HG03378 (cell line): ENCODE results near the gene SGCA.

Experiments
- ATAC-seq: cut with Tn5 transposase; IDR thresholded peaks from one replicate; pipeline ENCODE4 v1.9.1; 2021; ENCODE audit warnings: mild to moderate bottlenecking, moderate library complexity; ENCODE audit not compliant: unreplicated experiment

SGCA gene

DNA sequence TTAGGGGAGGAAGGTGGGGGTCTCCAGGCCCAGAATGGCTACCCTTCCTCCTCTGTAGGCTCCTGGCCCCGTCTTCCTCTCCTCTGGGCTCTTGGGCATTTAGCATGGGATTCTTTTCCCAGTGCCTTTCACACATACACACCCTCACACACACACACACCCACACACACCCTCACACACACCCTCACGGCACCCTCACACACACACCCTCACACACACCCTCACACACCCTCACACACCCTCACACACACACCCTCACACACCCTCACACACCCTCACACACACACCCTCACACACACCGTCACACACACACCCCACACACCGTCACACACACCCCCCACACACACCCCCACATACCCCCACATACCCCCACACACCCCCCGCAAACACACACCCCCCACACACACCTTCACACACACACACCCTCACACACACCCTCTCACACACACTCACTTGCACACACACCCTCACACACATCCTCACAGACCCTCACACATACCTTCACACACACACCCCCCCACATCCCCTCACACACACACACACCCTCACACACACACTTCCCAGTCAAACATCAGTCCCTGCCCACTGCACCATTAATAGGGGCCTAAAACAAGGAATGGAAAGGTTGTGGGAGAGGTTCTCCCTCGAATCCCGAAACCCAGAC is 845 bp downstream of the SGCA start:
- ATAC-seq = no peak

DNA sequence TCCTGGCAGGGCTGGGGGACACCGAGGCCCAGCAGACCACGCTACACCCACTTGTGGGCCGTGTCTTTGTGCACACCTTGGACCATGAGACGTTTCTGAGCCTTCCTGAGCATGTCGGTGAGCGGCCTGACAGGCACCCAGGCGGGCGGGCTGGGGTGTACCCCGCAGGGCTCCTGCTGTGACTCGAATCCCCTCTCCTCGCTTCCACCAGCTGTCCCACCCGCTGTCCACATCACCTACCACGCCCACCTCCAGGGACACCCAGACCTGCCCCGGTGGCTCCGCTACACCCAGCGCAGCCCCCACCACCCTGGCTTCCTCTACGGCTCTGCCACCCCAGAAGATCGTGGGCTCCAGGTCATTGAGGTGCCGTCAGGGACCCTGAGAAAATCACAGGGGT is 1.6 kb downstream of the SGCA start:
- no peak for ATAC-seq

DNA sequence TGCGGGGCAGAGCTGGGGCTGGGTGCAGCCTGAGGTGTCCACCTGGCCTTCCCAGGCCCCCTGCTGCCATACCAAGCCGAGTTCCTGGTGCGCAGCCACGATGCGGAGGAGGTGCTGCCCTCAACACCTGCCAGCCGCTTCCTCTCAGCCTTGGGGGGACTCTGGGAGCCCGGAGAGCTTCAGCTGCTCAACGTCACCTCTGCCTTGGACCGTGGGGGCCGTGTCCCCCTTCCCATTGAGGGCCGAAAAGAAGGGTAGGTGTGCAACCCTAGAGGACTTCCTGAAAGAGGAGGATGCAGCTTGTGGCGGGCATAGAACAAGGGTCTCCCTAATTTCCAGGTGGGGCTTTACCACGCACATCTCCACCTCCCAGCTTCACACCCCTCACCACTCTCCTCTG is 2.5 kb downstream of the SGCA start:
- no peak for ATAC-seq

DNA sequence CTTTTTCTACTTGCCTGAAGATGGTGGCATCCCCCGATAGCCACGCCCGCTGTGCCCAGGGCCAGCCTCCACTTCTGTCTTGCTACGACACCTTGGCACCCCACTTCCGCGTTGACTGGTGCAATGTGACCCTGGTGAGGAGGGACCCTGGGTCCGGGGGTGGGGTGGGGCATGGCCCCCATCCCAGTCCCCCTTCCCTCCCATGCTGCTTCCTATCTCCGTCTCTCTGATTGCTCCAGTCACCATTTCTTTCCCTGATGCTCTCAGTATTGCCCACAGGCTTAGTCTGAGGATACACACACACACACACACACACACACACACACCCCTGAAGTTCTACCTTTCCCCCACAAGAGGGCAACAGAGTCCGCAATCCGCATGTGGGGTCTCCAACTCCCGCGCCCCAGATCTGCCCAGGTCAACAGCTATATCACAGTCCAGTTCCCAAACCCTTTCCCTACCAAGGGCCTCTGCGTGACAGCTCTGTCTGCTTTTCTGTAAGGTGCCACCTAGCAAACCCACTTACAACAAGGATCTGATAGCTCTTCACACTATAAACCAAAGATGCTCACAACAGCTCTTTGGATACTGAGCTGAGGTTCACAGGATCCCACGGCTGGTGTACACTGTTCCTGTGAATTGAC is 3.4 kb downstream of the SGCA start:
- ATAC-seq = no peak

DNA sequence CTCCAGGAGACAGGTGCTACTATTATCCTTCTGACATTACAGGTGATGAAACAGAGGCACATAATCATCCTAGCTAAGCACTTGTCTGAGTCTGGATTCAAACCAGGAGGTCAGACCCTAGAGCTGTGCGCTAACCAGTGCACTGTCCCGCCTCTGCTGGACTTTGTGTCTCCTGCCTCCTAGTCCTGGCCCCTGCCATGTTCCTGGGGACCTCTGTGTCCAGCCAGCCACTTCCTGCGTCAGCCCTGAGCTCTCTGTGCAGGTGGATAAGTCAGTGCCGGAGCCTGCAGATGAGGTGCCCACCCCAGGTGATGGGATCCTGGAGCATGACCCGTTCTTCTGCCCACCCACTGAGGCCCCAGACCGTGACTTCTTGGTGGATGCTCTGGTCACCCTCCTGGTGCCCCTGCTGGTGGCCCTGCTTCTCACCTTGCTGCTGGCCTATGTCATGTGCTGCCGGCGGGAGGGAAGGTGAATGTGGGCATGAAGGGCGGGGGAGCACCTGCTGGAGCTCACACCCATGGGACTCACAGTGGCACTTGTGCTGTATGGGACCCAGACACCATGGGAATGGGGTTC is 4.2 kb downstream of the SGCA start:
- ATAC-seq = no peak

DNA sequence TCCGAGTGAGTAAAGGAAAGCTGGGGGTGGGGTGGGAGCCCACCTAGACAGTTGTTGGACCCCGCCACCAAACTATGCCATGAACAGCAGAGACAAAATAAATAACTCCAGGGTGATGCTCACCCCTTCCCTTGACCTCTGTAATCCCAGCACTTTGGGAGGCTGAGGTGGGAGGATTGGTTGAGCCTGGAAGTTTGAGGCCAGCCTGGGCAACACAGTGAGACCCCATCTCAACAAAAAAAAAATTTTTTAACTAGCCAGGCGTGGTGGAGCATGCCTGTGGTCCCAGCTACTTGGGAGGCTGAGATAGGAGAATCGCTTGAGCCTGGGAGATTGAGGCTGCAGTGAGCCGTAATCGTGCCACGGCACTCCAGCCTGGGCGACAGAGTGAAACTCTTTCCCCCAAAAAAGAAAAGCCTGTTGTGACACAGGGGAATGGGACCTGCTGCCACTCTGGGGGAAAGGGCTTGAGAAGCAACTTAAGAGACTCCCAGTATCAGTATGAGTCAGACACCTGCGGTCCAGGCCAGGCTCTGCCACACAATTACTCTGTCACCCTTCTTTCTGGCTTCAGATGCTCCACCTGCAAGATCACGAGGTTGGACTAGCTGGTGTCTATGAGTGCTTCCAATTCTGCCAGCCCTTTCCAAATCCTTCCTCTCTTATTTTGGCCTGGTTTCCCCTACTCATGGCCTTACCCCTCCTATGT is 5.0 kb downstream of the SGCA start:
- ATAC-seq = peak; percentile 60

DNA sequence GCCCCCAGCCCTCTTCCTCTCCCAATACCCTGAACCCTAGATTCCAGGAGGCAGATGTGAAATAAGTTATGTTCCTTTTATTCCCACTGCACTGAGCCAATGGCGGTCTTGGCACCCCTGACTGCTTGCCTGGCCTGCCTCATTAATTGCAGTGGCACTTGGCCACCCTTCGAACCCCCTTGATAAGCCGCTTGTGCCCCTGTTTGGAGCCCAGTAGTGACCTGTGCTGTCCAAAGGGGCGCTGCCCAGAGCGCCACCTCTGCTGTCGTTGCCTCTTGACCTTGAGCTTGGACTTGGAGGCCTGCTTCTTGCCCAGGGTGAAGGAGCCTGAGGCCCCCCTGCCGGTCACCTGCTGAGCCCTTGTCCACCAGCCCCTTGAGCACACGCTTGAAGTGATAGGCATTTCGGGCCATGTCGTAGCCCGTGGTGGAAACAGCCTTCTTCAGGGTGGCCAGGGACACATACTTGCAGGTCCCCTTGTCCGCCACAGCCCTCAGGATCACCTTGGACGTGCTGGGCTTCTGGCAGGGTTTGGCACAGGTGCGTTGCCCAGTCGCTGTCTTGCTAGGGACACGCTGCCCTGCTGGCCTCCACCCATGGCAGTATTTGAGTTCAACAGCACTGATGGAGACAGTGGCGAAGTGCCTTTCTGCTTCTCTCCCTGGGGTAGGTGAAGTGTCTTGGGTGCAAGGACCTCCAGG is 5.7 kb downstream of the SGCA start:
- no peak for ATAC-seq

DNA sequence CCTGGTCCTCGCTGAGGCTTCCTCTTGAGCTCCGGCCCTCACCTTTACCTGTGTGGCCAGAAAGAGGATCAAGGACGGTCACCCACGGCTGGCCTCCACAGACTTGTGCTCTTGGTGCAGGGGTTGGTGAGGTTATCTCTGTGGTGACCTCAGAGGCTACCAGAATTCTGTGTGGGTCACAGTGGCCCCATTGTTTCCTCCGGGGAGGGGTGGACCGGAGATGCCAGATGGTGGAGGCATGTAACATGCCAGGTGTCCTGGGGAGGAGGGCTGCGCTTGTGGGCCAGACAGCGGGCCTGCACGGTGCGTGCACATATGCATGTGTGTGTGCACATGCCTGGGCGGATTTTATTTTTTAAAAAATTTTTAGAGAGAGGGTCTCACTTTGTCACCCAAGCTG is 6.3 kb downstream of the SGCA start:
- ATAC-seq = no peak

DNA sequence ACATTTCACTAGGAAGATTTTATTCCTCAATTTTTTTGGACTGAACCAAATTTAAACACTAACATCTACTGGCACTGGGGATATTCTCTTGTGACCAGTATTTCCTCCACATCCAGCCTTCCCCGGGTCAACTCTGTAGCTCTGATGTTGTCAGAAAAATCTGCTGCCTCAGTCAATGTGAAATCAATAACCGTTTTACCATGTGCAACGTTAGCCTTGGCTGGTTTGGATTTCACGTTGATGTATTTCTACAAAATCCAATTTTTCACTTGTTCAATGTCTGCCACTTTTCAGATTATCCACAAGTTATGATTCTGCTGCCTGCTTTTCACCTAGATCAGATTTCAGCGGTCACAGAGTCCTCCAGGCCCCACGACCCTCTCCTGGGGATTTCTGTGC is 7.1 kb downstream of the SGCA start:
- no peak for ATAC-seq

DNA sequence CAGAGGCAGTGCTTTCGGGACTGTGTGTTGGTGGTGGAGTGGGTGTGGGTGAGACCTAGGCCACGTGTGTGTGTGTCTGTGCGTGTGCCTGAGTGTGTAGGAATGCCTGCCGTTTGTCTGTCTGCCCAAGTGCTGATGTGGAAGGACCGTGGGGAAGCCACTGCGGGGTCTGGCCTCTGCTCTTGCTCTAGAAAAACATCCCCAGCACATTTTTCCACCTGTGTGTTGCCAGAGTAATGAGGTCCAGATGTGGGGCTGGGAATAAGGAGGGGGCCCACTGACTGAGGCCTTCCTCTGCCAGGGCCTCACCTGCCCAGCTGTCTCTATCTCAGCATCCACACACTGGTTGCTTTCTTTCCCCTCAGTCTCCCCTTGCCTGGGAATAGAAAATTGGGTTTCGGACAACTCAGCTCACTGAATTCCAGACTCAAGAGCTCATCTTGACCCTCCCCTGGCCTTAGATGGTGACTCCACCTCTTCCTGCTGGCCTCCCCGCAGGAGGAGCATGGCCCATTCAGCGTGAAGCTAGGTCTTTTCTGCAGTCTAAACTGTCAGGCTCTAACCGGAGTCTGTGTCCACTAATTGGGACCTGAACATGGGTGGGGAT is 7.6 kb downstream of the SGCA start:
- no peak for ATAC-seq

DNA sequence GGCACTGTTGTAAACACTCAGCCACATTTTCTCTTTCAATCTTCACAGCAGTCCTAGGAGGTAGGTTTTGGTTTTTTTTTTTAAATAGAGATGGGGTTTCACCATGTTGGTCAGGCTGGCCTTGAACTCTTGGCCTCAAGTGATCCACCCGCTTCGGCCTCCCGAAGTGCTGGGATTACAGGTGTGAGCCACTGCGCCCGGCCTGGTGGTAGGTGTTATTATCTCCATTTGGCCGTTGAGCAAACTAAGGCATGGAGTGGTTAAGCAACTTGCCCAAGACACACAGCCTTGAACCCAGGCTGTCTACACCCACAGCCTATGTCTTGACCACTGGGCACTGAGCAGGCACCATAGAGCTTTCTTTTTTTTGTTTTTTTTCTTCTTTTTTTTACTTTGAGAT is 8.6 kb downstream of the SGCA start:
- no peak for ATAC-seq

DNA sequence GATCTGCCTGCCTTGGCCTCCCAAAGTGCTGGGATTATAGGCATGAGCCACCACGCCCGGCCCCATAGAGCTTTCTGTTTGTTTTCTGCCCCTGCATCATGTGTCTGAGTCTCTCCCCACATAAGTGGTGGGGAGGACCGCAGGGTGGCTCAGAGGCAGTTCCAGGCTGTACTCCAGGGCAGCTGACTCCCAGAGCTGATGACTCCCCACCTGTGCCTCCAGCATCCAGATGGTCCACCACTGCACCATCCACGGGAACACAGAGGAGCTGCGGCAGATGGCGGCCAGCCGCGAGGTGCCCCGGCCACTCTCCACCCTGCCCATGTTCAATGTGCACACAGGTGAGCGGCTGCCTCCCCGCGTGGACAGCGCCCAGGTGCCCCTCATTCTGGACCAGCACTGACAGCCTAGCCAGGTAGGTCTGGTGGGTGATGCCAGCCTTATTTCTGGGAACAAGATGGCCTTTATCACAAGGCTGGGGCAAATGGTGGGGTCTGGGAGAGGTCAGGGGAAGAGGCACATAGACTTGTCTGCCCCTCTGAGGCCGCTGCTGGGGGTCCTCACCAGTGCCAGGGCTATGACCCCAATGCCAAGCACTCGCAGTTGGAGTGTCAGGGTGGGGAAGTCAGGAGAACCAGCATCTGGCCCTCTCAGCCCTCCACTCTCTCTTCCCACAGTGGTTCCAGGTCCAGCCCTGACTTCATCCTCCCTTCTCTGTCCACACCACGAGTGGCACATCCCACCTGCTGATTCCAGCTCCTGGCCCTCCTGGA is 9.4 kb downstream of the SGCA start:
- no peak for ATAC-seq

DNA sequence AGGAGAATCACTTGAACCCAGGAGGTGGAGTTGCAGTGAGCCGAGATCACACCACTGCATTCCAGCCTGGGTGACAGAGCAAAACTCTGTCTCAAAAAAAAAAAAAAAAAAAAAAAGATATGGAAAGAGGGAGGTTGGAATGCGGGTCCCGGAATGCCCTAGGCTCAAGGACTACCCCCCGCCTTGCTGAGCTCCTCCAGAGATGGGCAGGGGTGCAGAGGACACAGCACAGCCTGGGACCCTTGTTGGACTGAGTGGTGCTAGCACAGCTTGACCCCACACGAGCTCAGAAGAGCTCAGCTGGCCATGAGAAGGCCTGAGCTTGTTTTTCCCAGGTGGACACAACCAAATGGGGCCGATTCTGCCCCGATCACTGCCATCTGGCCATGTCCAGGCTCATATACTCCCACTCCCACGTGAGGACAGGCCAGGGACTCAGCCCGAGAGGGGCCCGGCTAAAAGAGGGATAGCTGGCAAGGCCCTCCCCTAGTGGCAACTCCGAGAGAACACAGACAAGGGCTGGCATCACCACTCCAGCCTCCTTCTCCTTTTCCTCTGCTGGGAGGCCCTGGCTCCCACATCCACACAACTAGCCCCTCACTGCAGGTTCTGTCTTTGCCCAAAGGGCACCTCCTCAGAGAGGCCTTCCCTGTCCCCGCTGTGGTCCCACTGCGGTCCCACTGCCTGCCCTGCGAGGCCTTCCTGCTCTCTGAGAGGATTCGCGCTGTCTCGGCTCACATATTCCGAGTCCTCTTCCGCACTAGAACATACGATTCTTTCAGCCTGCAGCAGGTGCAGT is 11.0 kb downstream of the SGCA start:
- ATAC-seq = no peak

DNA sequence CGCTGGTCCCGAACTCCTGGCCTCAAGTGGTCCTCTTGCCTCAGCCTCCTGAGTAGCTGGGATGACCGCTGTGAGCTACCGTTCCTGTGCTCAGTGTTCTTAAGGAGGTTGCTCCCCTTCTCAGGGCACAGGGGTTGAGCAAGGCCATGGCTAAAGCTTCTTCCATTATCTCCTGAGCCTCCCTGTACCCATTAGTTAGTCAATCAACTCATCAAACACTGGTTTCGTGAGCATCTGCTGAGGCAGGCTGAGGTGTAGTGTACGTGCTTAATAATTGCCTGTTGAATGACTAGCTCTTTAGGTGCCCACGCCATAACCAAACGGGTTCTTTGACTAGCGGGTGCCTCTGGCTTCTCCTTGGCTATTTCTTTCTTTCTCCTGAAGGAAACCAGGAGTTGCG is 11.7 kb downstream of the SGCA start:
- ATAC-seq = no peak

DNA sequence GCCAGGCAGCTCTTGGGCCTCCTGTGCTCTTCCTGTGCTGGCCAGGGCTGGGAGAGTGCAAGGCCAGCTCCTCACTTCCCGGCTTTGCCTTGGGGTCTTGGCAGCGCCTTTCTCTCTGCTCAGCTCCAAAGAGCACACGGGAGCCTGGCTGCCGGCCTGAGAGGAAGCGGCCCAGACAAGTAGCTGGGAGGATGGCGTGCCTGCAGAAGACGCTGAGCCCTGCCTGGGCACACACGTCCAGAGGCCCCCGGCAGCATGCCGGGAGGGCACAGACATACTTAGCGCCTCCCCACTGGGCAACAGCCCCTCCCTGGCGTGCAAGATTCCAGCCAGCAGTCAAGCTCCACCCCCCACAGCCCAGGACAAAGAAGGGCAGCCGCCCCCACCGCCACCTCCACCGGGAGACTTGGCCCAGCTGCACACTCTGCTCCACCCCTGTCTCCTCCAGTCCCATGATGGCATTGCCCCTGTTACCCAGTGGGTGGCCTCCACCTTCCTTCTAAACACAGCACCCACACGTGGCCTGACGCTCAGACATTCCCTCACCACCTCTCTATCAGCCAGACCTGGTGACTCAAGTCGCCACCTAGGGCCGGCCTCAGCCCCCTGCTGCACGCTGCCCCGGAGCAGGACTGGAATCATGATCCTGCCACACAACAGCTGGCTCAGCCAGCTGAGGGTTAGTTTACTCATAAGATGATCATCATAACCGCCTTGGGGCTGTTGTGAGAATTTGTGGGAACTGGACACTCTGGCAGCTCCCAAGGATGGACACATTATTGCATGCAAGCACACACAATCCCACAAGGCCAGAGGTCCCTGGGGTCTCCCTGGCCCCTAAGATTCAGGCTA is 12.4 kb downstream of the SGCA start:
- ATAC-seq = no peak

DNA sequence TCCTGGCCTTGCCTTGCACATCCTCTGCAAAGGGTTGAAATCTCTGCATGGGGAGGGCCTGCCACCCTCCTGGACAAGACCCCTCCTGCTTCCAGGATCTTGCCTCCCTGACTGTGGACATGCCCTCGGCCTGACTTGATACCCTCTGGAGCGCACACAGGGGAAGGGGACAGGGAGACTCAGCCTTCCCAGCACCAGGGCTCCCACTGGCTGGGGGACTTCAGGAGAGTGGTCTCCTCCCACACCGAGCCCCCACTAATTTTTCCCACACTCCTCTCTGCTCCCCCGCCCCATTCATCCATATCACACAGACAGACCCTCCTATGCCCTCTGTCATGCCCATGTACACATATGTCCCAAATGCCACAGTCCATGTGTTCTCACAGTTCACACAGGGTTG is 14.3 kb downstream of the SGCA start:
- ATAC-seq = no peak

DNA sequence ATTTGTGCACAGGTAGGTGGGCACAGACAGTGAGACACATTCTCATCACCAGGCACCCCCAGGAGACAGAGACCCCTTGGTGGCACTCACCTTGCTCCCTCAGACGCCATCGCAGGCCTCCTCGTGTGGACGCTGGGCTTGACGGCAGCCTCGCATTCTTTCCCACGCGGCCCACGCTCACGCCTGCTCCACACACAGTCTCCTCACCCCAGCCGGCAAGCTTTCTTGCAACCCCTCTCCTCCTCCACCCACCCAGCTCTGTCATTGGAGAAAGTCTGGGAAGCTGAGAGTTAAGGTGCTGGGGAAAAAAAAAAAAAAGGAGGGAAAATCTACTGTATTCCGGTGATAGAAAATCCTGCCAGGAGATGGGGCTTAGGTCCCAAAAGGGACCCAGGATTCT is 14.8 kb downstream of the SGCA start:
- ATAC-seq = no peak

DNA sequence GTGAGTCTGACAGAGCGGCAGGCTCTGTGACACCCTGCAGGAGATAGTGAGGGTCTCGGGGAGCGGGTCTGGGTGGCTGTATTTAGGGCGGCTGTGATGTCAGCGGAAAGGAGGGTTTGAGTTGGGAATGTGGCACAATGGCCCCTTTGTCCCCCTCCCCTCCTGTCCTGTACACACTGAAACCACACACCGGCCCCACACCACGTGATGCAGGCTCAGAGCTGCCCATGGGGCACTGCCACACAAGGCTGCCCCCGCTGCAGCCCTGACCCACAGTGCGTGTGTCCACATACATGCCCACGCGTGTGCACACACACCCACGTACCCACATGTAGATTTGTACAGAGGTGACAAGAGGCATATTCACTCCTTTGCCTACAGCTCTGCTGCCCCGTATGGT is 15.3 kb downstream of the SGCA start:
- ATAC-seq = no peak
